ENCODE data around the gene ZFAND3.

DNA sequence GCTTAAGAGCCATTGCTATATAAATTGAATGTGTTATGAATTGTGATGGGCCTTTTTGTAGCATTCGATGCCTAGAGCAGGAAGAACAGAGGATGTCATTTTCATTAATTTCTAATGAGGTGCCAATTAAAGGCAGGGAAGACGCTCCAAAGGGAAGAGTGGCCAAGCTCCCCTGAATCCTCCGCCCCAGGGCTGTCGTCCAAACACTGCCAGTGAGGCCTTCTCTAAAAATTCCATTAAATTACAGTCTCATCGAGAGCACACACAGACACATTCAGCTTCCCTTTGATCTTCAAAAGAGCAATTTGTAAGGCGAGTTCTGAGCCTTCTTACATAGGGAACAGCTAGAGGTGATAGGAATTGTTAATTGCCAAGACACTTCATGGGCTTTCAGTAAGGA is 300.0 kb downstream of the ZFAND3 start:
- TF ChIP-seq CTCF (IDR thresholded peaks at IDR 0.05; ENCODE audit: insufficient read depth, low read depth, low read length) = no peak
- TF ChIP-seq EZH2 (IDR thresholded peaks at IDR 0.05; ENCODE audit: insufficient read depth, low read length) = no peak

Data from astrocyte (in vitro differentiated cells and primary cell).